ENCODE results near the gene FADS1. TPM values are rescaled to one million over a fixed set of nuclear protein-coding genes. Genes with fewer than 3 reads are reported as not detected.

The FADS1 gene
- total and polyA plus RNA-seq, 2 of the 13 experiments (the other 11 are each of a cell fraction or from before 2014, with no cell fraction given): 91.8 to 108 TPM

- TF ChIP-seq HNRNPL (IDR thresholded peaks at IDR 0.05; ENCODE audit: low read depth, low read length) (no peak; the same call in 1 of the 2 replicates), NFE2L2 (IDR thresholded peaks at IDR 0.05; ENCODE audit: low read length) (no peak), ZNF296 (CRISPR knock-in tag; conservative IDR thresholded peaks at IDR 0.05) (no peak), ZNF558 (CRISPR knock-in tag; IDR thresholded peaks at IDR 0.05; ENCODE audit: borderline replicate concordance) (0 out of 2 replicates have a peak, but pooled peaks have one; percentile 68), RARG (CRISPR knock-in tag; IDR thresholded peaks at IDR 0.05; ENCODE audit: low read depth) (no peak; the same call in 1 of the 2 replicates), ZNF646 (CRISPR knock-in tag; IDR thresholded peaks at IDR 0.05) (no peak), ZNF101 (CRISPR knock-in tag; IDR thresholded peaks at IDR 0.05; ENCODE audit: borderline replicate concordance, low read depth) (no peak), ZNF124 (CRISPR knock-in tag; IDR thresholded peaks at IDR 0.05) (no peak), EP300 (IDR thresholded peaks at IDR 0.05; ENCODE audit: low read depth in 2 of 2, low read length in 2 of 2) (no peak), EP300 (CRISPR knock-in tag; IDR thresholded peaks at IDR 0.05; ENCODE audit: borderline replicate concordance) (no peak), CTCF (CRISPR knock-in tag; IDR thresholded peaks at IDR 0.05) (no peak), IRF9 (CRISPR knock-in tag; IDR thresholded peaks at IDR 0.05; ENCODE audit: borderline replicate concordance) (no peak)
- TF ChIP-seq, protein P1, sequence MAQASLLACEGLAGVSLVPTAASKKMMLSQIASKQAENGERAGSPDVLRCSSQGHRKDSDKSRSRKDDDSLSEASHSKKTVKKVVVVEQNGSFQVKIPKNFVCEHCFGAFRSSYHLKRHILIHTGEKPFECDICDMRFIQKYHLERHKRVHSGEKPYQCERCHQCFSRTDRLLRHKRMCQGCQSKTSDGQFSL (CRISPR knock-in tag; IDR thresholded peaks at IDR 0.05): no peak
Observed at GRCh38 chr11:61815790-61816735, 740 bp downstream of the FADS1 start (continued).

Measured in HepG2 (cell line).